ENCODE data around the gene FSIP1.

FSIP1 gene

DNA sequence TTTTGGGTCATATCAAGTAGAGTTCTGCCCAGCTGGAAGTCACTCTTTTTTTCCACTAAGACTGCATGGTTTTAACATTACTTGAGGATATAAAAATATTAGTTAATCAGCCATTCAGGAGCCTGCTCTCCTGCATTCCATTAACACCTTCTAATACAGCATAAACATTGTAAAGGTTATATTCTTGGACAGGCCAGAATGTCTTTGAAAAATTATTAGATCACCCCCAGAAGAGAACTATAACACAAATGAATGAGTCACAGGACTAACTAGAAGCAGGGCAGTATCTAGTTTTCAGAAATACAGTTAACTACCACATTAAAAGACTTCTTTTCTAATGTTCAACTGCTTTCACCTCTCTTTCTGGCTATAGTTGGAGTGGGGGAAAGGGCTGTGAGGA, 120.9 kb downstream of the FSIP1 start:
- peaks cover 33% of the 10 kb centered on the region for H3K4me1 ChIP-seq (ENCODE audit: insufficient read depth, low read length)
- no peaks in the 10 kb centered on the region for H3K36me3 ChIP-seq (ENCODE audit: insufficient read depth, low read length)
- no peak overlapping the region for H3K27ac ChIP-seq (ENCODE audit: low read depth, low read length)
- H3K4me3 ChIP-seq (ENCODE audit: low read length): no peak overlapping the region
- no peaks in the 10 kb centered on the region for H3K27me3 ChIP-seq (ENCODE audit: insufficient read depth, low read length)
- H3K9me3 ChIP-seq (ENCODE audit: insufficient read depth, low read depth, low read length): 0 out of 2 replicates have a peak, but pooled peaks cover 7% of the 10 kb centered on the region
- H3K9ac ChIP-seq (ENCODE audit: low read depth, low read length): no peak overlapping the region

DNA sequence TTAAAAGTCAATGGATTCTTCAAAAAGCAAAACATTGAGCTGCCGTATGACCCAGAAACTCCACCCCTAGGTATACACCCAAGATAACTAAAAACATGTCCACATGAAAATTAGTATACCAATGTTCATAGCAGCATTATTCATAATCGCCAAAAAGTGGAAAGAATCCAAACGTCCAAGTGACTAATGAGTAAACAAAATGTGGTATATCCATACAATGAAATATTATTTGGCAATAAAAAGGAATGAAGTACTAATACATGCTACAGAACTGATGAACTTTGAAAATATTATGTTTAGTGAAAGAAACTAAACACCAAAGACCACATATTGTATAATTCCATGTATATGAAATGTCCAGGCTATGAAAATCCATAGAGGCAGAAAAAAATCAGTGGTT, 123.9 kb downstream of the FSIP1 start:
- H3K27me3 ChIP-seq (ENCODE audit: insufficient read depth, low read length): no peaks in the 10 kb centered on the region
- H3K4me1 ChIP-seq (ENCODE audit: insufficient read depth, low read length): peaks cover 2% of the 10 kb centered on the region; the same call in 1 of the 2 replicates
- no peak overlapping the region for H3K27ac ChIP-seq (ENCODE audit: low read depth, low read length)
- no peaks in the 10 kb centered on the region for H3K36me3 ChIP-seq (ENCODE audit: insufficient read depth, low read length)
- H3K4me3 ChIP-seq (ENCODE audit: low read length): no peak overlapping the region
- WGBS: 100% methylated on average over 1 of the region's 3 CpGs
- H3K9ac ChIP-seq (ENCODE audit: low read depth, low read length): no peak overlapping the region
- H3K9me3 ChIP-seq (ENCODE audit: insufficient read depth, low read depth, low read length): 0 out of 2 replicates have a peak, but pooled peaks cover 7% of the 10 kb centered on the region

DNA sequence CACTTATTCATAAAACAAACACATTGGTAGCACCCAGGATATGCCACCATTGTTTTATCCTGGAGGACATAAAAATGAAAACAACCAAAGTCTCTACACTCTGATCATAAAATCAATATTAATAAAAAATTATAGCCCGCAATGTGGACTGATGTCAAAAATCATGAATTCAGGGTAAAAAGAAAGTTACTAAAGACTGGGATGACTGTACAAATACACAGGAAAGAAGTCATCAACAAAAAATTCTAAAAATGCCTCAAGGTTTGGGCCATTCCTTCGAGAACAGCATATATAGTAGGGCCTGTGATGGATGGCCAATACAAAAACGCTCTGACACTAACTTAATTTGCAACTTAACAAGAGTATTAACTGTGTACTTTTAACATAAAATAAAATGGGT, 125.0 kb downstream of the FSIP1 start:
- 100% methylated on average over 2 of the region's 3 CpGs for WGBS
- H3K27ac ChIP-seq (ENCODE audit: low read depth, low read length): no peak overlapping the region
- no peak overlapping the region for H3K4me3 ChIP-seq (ENCODE audit: low read length)
- no peaks in the 10 kb centered on the region for H3K4me1 ChIP-seq (ENCODE audit: insufficient read depth, low read length)
- H3K9me3 ChIP-seq (ENCODE audit: insufficient read depth, low read depth, low read length): 0 out of 2 replicates have a peak, but pooled peaks cover 7% of the 10 kb centered on the region
- no peaks in the 10 kb centered on the region for H3K27me3 ChIP-seq (ENCODE audit: insufficient read depth, low read length)
- H3K9ac ChIP-seq (ENCODE audit: low read depth, low read length): no peak overlapping the region
- no peaks in the 10 kb centered on the region for H3K36me3 ChIP-seq (ENCODE audit: insufficient read depth, low read length)

DNA sequence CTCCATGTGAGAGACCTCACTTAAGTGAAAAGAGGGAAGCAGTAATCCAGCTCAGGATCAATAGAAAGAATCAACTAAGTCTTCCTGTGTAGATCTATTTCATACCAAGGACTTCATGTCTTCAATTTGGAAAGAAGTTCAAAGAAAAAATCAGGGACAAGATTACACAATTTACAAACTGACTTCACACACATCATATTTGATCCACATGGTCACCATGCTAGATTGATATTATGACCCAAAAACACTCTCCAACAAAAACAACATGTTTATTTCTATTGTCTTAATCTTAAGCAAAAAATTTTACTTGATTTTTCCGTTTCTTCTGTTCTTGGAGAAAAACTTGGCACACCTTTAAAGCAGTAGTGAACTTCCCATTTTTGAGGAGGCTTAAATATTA, 125.5 kb downstream of the FSIP1 start:
- Histone ChIP-seq H3K9me3 (ENCODE audit: insufficient read depth, low read depth, low read length) (0 out of 2 replicates have a peak, but pooled peaks cover 7% of the 10 kb centered on the region), H3K36me3 (ENCODE audit: insufficient read depth, low read length) (no peaks in the 10 kb centered on the region), H3K27me3 (ENCODE audit: insufficient read depth, low read length) (no peaks in the 10 kb centered on the region), H3K27ac (ENCODE audit: low read depth, low read length) (no peak overlapping the region), H3K4me3 (ENCODE audit: low read length) (no peak overlapping the region), H3K4me1 (ENCODE audit: insufficient read depth, low read length) (no peaks in the 10 kb centered on the region), H3K9ac (ENCODE audit: low read depth, low read length) (no peak overlapping the region)
- 86% methylated on average over 1 of the region's 1 CpG for whole genome bisulfite sequencing

DNA sequence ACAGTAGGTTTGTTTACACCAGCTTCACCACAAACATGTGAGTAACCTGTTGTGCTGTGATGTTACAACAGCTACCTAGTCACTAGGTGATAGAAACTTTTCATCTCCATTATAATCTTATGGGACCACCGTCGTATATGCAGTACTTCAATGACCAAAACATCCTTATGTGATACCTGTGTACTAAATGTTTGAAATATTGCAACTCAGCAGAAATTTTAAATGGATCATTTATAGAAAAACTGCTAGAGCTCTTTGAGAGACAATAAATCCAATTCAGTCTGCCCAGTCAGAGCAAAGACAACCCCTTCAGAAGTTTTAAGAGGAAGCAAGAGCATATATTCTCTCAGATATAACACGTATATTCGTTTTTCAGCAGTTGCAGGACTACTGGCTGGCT, 128.3 kb downstream of the FSIP1 start:
- Histone ChIP-seq H3K27ac (ENCODE audit: low read depth, low read length) (no peak overlapping the region), H3K36me3 (ENCODE audit: insufficient read depth, low read length) (no peaks in the 10 kb centered on the region), H3K9me3 (ENCODE audit: insufficient read depth, low read depth, low read length) (0 out of 2 replicates have a peak, but pooled peaks cover 7% of the 10 kb centered on the region), H3K4me1 (ENCODE audit: insufficient read depth, low read length) (no peaks in the 10 kb centered on the region), H3K27me3 (ENCODE audit: insufficient read depth, low read length) (no peaks in the 10 kb centered on the region), H3K9ac (ENCODE audit: low read depth, low read length) (no peak overlapping the region), H3K4me3 (ENCODE audit: low read length) (no peak overlapping the region)
- WGBS: 94% methylated on average over 2 of the region's 4 CpGs

DNA sequence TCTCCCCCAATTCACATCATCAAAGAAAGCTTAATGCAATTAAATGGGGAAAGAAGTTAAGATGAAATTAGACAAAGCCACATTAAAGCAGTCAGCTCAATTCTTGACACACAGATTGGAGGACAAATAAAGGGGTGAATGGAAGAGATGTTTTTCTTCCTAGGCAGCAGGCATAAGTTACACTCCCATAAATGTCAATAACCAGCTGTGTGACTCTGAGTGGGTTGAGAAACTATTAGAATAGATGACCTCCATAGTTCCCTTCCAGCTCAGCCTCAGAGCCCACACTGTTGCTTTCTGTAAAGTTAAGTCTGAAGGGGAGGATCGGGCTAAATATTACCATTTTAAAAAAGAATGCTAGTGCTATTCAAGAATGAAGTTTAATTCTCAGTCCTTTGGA, 130.8 kb downstream of the FSIP1 start:
- WGBS: no CpG with 5 or more reads among the region's 1 CpG
- H3K9me3 ChIP-seq (ENCODE audit: insufficient read depth, low read depth, low read length): no peaks in the 10 kb centered on the region
- H3K27me3 ChIP-seq (ENCODE audit: insufficient read depth, low read length): no peaks in the 10 kb centered on the region
- no peak overlapping the region for H3K4me3 ChIP-seq (ENCODE audit: low read length)
- H3K9ac ChIP-seq (ENCODE audit: low read depth, low read length): no peak overlapping the region
- no peaks in the 10 kb centered on the region for H3K4me1 ChIP-seq (ENCODE audit: insufficient read depth, low read length)
- H3K36me3 ChIP-seq (ENCODE audit: insufficient read depth, low read length): no peaks in the 10 kb centered on the region
- H3K27ac ChIP-seq (ENCODE audit: low read depth, low read length): no peak overlapping the region

DNA sequence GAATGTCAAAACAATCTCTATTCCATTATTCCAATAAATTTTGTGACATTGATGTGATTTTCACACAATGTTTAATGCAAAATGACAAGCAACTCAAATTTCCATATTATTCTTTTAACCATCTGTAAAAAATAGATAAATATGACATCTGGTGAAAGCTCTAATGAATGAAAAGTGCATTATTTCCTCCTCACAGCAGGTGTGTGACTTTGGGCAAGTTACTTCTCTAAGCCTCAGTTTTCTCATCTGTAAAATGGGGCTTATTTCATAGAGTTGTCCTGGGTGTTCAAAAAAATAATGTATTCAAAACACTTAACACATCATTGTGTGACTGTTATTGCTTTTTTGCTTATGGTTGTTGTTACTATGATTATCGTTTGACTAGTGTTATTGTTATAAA, 131.3 kb downstream of the FSIP1 start:
- H3K4me1 ChIP-seq (ENCODE audit: insufficient read depth, low read length): no peaks in the 10 kb centered on the region
- no peak overlapping the region for H3K27ac ChIP-seq (ENCODE audit: low read depth, low read length)
- 86% methylated on average over 1 of the region's 1 CpG for WGBS
- no peak overlapping the region for H3K9ac ChIP-seq (ENCODE audit: low read depth, low read length)
- H3K4me3 ChIP-seq (ENCODE audit: low read length): no peak overlapping the region
- no peaks in the 10 kb centered on the region for H3K36me3 ChIP-seq (ENCODE audit: insufficient read depth, low read length)
- no peaks in the 10 kb centered on the region for H3K9me3 ChIP-seq (ENCODE audit: insufficient read depth, low read depth, low read length)
- no peaks in the 10 kb centered on the region for H3K27me3 ChIP-seq (ENCODE audit: insufficient read depth, low read length)

DNA sequence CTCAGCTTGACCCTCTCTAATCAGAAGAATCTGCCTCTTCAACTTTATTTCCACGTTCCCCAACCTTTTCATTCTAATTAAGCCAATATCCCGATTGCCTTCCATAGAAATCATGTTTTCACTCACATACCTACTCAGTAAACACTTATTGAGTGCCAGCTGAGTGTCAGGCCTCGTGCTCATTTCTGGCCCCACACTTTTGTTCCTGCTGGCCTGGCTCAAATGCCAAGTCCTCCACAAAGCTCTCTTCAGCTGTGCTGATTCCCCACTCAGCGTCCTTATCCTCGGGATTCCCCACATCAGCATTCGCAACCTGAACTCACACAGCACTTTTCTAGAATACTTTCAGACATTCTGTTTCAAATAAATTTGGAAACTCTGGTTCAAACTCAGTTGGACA, 132.9 kb downstream of the FSIP1 start:
- H3K9me3 ChIP-seq (ENCODE audit: insufficient read depth, low read depth, low read length): no peaks in the 10 kb centered on the region
- no peak overlapping the region for H3K4me3 ChIP-seq (ENCODE audit: low read length)
- no peaks in the 10 kb centered on the region for H3K36me3 ChIP-seq (ENCODE audit: insufficient read depth, low read length)
- H3K9ac ChIP-seq (ENCODE audit: low read depth, low read length): no peak overlapping the region
- H3K4me1 ChIP-seq (ENCODE audit: insufficient read depth, low read length): no peaks in the 10 kb centered on the region
- H3K27me3 ChIP-seq (ENCODE audit: insufficient read depth, low read length): no peaks in the 10 kb centered on the region
- WGBS: 83% methylated on average over 6 of the region's 6 CpGs
- no peak overlapping the region for H3K27ac ChIP-seq (ENCODE audit: low read depth, low read length)

DNA sequence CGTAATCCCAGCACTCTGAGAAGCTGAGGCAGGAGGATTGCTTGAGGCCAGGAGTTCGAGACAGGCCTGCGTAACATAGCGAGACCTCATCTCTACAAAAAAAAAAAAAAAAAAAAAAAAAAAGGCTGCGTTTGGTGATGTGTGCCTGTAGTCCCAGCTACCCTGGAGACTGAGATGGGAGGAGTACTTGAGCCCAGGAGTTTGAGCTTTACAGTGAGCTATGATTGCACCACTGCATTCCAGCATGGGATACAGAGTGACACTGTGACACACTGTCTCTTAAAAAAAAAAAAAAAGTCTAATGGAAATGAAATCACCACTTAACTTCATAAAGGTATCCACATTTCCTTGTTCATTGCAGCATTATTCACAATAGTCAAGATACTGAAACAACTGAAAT, 136.2 kb downstream of the FSIP1 start:
- no peak overlapping the region for H3K27ac ChIP-seq (ENCODE audit: low read depth, low read length)
- WGBS: 98% methylated on average over 3 of the region's 5 CpGs
- no peaks in the 10 kb centered on the region for H3K9me3 ChIP-seq (ENCODE audit: insufficient read depth, low read depth, low read length)
- no peak overlapping the region for H3K9ac ChIP-seq (ENCODE audit: low read depth, low read length)
- no peaks in the 10 kb centered on the region for H3K27me3 ChIP-seq (ENCODE audit: insufficient read depth, low read length)
- H3K4me3 ChIP-seq (ENCODE audit: low read length): no peak overlapping the region
- no peaks in the 10 kb centered on the region for H3K36me3 ChIP-seq (ENCODE audit: insufficient read depth, low read length)
- peaks cover 16% of the 10 kb centered on the region; the same call in 1 of the 2 replicates for H3K4me1 ChIP-seq (ENCODE audit: insufficient read depth, low read length)

DNA sequence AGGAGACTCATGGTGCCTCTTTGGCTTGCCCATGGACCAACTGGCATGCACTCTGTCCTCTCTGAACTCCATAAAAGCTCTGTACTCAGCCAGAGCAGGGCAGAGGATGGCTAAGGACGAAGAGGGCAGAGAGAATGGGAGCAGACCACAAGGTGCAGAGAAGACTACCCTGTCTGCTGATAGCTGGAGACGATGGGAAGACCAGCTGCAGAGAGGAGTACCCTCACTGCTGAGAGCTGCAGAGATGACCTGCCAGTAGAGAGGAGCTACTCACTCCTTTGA, 136.7 kb downstream of the FSIP1 start:
- no peak overlapping the region for H3K4me3 ChIP-seq (ENCODE audit: low read length)
- H3K4me1 ChIP-seq (ENCODE audit: insufficient read depth, low read length): peaks cover 18% of the 10 kb centered on the region; the same call in 1 of the 2 replicates
- H3K27ac ChIP-seq (ENCODE audit: low read depth, low read length): no peak overlapping the region
- WGBS: 90% methylated on average over 2 of the region's 2 CpGs
- H3K9me3 ChIP-seq (ENCODE audit: insufficient read depth, low read depth, low read length): no peaks in the 10 kb centered on the region
- no peaks in the 10 kb centered on the region for H3K36me3 ChIP-seq (ENCODE audit: insufficient read depth, low read length)
- no peaks in the 10 kb centered on the region for H3K27me3 ChIP-seq (ENCODE audit: insufficient read depth, low read length)
- no peak overlapping the region for H3K9ac ChIP-seq (ENCODE audit: low read depth, low read length)

DNA sequence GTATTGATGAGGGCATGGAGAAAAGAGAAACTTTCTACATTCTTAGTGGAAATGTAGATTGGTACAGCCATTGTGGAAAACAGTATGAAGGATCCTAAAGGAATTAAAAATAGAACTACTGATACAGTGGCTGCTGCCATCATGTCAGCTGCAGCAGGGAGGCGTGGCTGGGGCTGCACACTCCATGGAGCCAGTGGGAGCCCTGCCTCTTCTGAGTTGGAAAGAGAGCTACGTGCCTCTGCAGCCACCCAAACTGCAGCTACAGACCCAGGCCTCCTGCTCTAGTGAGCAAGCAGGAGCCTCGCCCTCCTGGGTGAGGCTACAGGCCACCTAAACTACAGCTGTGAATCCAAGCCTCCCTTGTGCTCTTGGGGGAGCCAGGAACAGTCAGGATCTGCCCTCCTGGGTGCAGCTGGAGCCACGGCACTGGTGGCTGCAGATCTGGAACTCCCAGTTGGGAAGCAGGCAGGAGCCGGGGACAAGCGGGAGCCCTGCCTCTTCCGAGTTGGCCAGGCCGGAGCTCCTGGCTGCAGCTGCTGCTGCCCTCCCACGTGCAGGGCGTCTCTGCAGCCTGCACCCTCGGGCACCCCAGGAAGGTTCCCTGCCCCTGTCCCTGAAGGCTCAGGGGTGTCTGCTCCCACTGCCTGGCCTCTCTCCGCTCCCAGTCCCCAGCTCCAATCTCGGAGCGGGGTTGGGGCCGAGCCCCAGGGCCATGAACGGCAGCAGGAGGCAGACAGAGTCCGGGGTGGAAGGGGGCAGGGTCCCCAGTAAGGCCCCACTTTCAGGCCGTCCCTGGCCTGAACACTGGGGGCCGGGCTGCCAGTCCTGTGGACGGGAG, 137.3 kb downstream of the FSIP1 start:
- H3K4me1 ChIP-seq (ENCODE audit: insufficient read depth, low read length): peaks cover 18% of the 10 kb centered on the region; the same call in 1 of the 2 replicates
- no peak overlapping the region for H3K4me3 ChIP-seq (ENCODE audit: low read length)
- no peaks in the 10 kb centered on the region for H3K9me3 ChIP-seq (ENCODE audit: insufficient read depth, low read depth, low read length)
- H3K9ac ChIP-seq (ENCODE audit: low read depth, low read length): no peak overlapping the region
- WGBS: 92% methylated on average over 20 of the region's 20 CpGs
- H3K27ac ChIP-seq (ENCODE audit: low read depth, low read length): no peak overlapping the region
- H3K27me3 ChIP-seq (ENCODE audit: insufficient read depth, low read length): no peaks in the 10 kb centered on the region
- H3K36me3 ChIP-seq (ENCODE audit: insufficient read depth, low read length): no peaks in the 10 kb centered on the region

DNA sequence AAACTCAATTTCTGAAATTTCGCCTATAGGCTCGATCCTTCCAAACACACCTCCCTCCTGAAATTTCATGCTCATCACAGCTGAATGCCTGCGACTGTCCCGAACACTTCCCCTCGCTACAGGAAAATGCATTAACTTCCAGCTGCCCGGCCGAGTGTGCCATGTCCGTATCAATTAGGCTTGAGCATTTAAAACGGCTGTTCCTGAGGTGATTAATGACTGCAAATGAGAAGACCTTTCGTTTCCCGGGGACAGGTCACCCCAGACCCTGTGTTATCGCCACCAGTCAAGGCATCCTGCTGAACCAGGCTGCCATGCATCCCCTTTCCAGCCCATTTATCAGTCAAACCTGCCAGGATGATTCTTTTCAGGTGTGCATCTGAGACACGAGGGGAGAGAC, 138.5 kb downstream of the FSIP1 start:
- Histone ChIP-seq H3K9ac (ENCODE audit: low read depth, low read length) (no peak overlapping the region), H3K9me3 (ENCODE audit: insufficient read depth, low read depth, low read length) (no peaks in the 10 kb centered on the region), H3K4me1 (ENCODE audit: insufficient read depth, low read length) (peaks cover 18% of the 10 kb centered on the region; the same call in 1 of the 2 replicates), H3K27ac (ENCODE audit: low read depth, low read length) (no peak overlapping the region), H3K4me3 (ENCODE audit: low read length) (no peak overlapping the region), H3K36me3 (ENCODE audit: insufficient read depth, low read length) (no peaks in the 10 kb centered on the region), H3K27me3 (ENCODE audit: insufficient read depth, low read length) (no peaks in the 10 kb centered on the region)
- 90% methylated on average over 13 of the region's 13 CpGs for WGBS
